GM23338 (cell line): ENCODE results near the gene C6orf15. TPM values are rescaled to one million over a fixed set of nuclear protein-coding genes. Genes with fewer than 3 reads are reported as not detected.

Experiments
- ATAC-seq: fragments of 200-7000 bp; cut with Tn5 transposase; 3 replicates; pipeline ENCODE4 v1.9.1; 2020
- DNase-seq: peaks from one replicate; pipeline ENCODE4 v3.0.0-alpha.2; 2015; ENCODE audit warnings: low spot score
- H2AFZ ChIP-seq: fragments of 200-600 bp; sonication (generic); 2 replicates; pipeline ENCODE4 v1.8.0; 2016; ENCODE audit warnings: antibody characterized with exemption, mild to moderate bottlenecking, moderate library complexity
- H3F3A ChIP-seq: fragments of 200-600 bp; sonication (generic); replicated peaks from 2 replicates; pipeline ENCODE4 v1.8.0; 2017; ENCODE audit warnings: antibody characterized with exemption, mixed run types, low read depth
- H3K27ac ChIP-seq: fragments of 200-600 bp; sonication (generic); 2 replicates; pipeline ENCODE4 v1.6.1; 2016; ENCODE audit warnings: low read depth
- H3K27me3 ChIP-seq: fragments of 200-600 bp; sonication (generic); 2 replicates; pipeline ENCODE4 v1.8.0; 2016; ENCODE audit warnings: mild to moderate bottlenecking, mixed run types, moderate library complexity; ENCODE audit not compliant: insufficient read depth
- H3K36me3 ChIP-seq: fragments of 200-600 bp; sonication (generic); 2 replicates; pipeline ENCODE4 v1.8.0; 2016; ENCODE audit warnings: mild to moderate bottlenecking; ENCODE audit not compliant: insufficient read depth
- H3K4me1 ChIP-seq: fragments of 200-600 bp; sonication (generic); 2 replicates; pipeline ENCODE4 v1.8.0; 2016; ENCODE audit warnings: mild to moderate bottlenecking, moderate library complexity; ENCODE audit not compliant: insufficient read depth
- H3K4me2 ChIP-seq: fragments of 200-600 bp; sonication (generic); 2 replicates; pipeline ENCODE4 v1.7.1; 2017; ENCODE audit warnings: mixed run types
- H3K4me3 ChIP-seq: fragments of 200-600 bp; sonication (generic); 2 replicates; pipeline ENCODE4 v1.6.1; 2016; ENCODE audit warnings: mixed run types
- H3K79me2 ChIP-seq: fragments of 200-600 bp; sonication (generic); replicated peaks from 2 replicates; pipeline ENCODE4 v1.8.0; 2017; ENCODE audit warnings: mild to moderate bottlenecking; ENCODE audit not compliant: insufficient read depth
- H3K9me2 ChIP-seq: fragments of 200-600 bp; sonication (generic); 2 replicates; pipeline ENCODE4 v1.8.0; 2017; ENCODE audit not compliant: insufficient read depth
- H4K20me1 ChIP-seq: fragments of 200-600 bp; sonication (generic); replicated peaks from 2 replicates; pipeline ENCODE4 v1.8.0; 2017; ENCODE audit warnings: mild to moderate bottlenecking; ENCODE audit not compliant: insufficient read depth
- H3K27ac Mint-ChIP-seq: 2 replicates; pipeline ENCODE4 v1.8.0; 2020; ENCODE audit warnings: inconsistent platforms, mild to moderate bottlenecking, moderate library complexity, mixed read lengths
- H3K27me3 Mint-ChIP-seq: 3 replicates; pipeline ENCODE4 v1.8.0; 2022; ENCODE audit warnings: low read depth, mild to moderate bottlenecking, moderate library complexity, mixed read lengths, inconsistent platforms; ENCODE audit not compliant: insufficient read depth, poor library complexity
- H3K36me3 Mint-ChIP-seq: 3 replicates; pipeline ENCODE4 v1.8.0; 2021; ENCODE audit warnings: low read depth, mild to moderate bottlenecking, inconsistent platforms, moderate library complexity, mixed read lengths
- H3K4me1 Mint-ChIP-seq: 3 replicates; pipeline ENCODE4 v1.8.0; 2020; ENCODE audit warnings: mild to moderate bottlenecking, inconsistent platforms, mixed read lengths
- H3K4me3 Mint-ChIP-seq: 3 replicates; pipeline ENCODE4 v1.8.0; 2021; ENCODE audit warnings: moderate library complexity, mild to moderate bottlenecking, inconsistent platforms, mixed read lengths
- H3K9me3 Mint-ChIP-seq: 3 replicates; pipeline ENCODE4 v1.8.0; 2020; ENCODE audit warnings: moderate library complexity, mild to moderate bottlenecking, inconsistent platforms, mixed read lengths
- CREB1 ChIP-seq: fragments of 250-450 bp; sonication (Bioruptor Pico); IDR thresholded peaks from 2 replicates; pipeline ENCODE4 v1.5.0; 2020; ENCODE audit warnings: low read depth, mild to moderate bottlenecking, moderate library complexity
- EZH2 ChIP-seq: fragments of 200-600 bp; sonication (generic); IDR thresholded peaks from one replicate; pipeline ENCODE4 v1.8.0; 2017; ENCODE audit warnings: antibody characterized with exemption, mild to moderate bottlenecking, low read depth; ENCODE audit not compliant: unreplicated experiment
- EZH2phosphoT487 ChIP-seq: fragments of 200-600 bp; sonication (generic); IDR thresholded peaks from one replicate; pipeline ENCODE4 v1.8.1; 2018; ENCODE audit warnings: antibody characterized with exemption; ENCODE audit not compliant: unreplicated experiment
- JUNB ChIP-seq: IDR thresholded peaks from one replicate; pipeline ENCODE4 v1.6.1; 2016; ENCODE audit warnings: antibody characterized with exemption; ENCODE audit not compliant: unreplicated experiment
- NANOG ChIP-seq: IDR thresholded peaks from 2 replicates; pipeline ENCODE4 v1.6.1; 2016; ENCODE audit warnings: antibody characterized with exemption, borderline replicate concordance
- POLR2AphosphoS5 ChIP-seq: IDR thresholded peaks from 2 replicates; pipeline ENCODE4 v1.6.1; 2016; ENCODE audit warnings: antibody characterized with exemption, low read depth
- STAT1 ChIP-seq: IDR thresholded peaks from one replicate; pipeline ENCODE4 v1.6.1; 2016; ENCODE audit warnings: antibody characterized with exemption; ENCODE audit not compliant: unreplicated experiment
- ZNF114 ChIP-seq: fragments of 250-450 bp; sonication (Bioruptor Pico); IDR thresholded peaks from 2 replicates; pipeline ENCODE4 v1.5.0; 2020; ENCODE audit warnings: mild to moderate bottlenecking, moderate library complexity
- ZNF331 ChIP-seq: fragments of 250-450 bp; sonication (Bioruptor Pico); IDR thresholded peaks from 2 replicates; pipeline ENCODE4 v1.5.0; 2020; ENCODE audit warnings: low read depth, mild to moderate bottlenecking, moderate library complexity
- polyA plus RNA-seq: library from polyadenylated mRNA; unstranded; fragments of >200 nt; fragmentation: Nextera tagmentation; extraction: Ambion mirVana; gene quantifications from 2 replicates; pipeline ENCODE4 v1.2.1, GENCODE V29; 2016
- total RNA-seq: library from RNA; depleted of rRNA; stranded (reverse); fragments of >200 nt; shearing (Covaris generic); gene quantifications from 2 replicates; pipeline ENCODE4 v1.2.3, GENCODE V29; 2014
- TF ChIP-seq, protein P1 (sequence below): IDR thresholded peaks from 2 replicates; pipeline ENCODE4 v1.6.1; 2016; ENCODE audit warnings: antibody characterized with exemption
- TF ChIP-seq, protein P2 (sequence below): fragments of 250-450 bp; sonication (Bioruptor Pico); IDR thresholded peaks from 2 replicates; pipeline ENCODE4 v1.5.0; 2020; ENCODE audit warnings: mild to moderate bottlenecking, moderate library complexity
- TF ChIP-seq, protein P3 (sequence below), 2 experiments: fragments of 200-600 bp in 1 of 2; sonication (generic) in 1 of 2; conservative IDR thresholded peaks; 2 replicates each; pipeline versions ENCODE4 v1.5.1 to v1.6.1; 2016 to 2017; ENCODE audit warnings: antibody characterized with exemption in 2 of 2, low read depth in 2 of 2, mild to moderate bottlenecking in 2 of 2, moderate library complexity in 1 of 2
- TF ChIP-seq, protein P4 (sequence below): IDR thresholded peaks from one replicate; pipeline ENCODE4 v1.6.1; 2018; ENCODE audit warnings: antibody characterized with exemption; ENCODE audit not compliant: unreplicated experiment

The C6orf15 gene
- total and polyA plus RNA-seq, 2 experiments from 2014 or later, result not detected

DNA sequence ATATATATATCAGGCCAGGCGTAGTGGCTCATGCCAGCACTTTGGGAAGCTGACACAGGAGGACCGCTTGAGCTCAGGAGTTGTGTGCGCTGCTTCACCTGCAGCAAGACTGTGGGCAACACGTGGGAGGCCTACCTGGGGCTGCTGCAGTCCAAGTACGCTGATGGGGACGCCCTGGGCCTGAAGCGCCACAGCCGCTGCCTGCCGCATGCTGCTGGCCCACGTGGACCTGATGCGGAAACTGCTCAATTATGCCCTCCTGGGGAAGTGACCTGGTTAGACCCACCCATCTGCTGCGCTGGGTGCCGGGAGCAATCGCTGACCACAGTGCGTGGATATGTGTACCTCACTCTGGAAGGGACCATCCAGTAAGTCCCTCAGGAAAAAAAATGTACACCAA is 28.3 kb upstream of the C6orf15 start:
- Histone ChIP-seq H3K4me3 (no peak overlapping the region), H2AFZ (no peak overlapping the region), H3K36me3 (peaks cover 7% of the 10 kb centered on the region), H3K4me1 (peaks cover 7% of the 10 kb centered on the region; the same call in 1 of the 2 replicates), H3K4me2 (no peak overlapping the region), H3F3A (no peaks in the 10 kb centered on the region), H4K20me1 (no peaks in the 10 kb centered on the region), H3K27ac (no peak overlapping the region), H3K79me2 (no peaks in the 10 kb centered on the region), H3K9me2 (0 out of 2 replicates have a peak, but pooled peaks cover 3% of the 10 kb centered on the region), H3K27me3 (no peaks in the 10 kb centered on the region)
- TF ChIP-seq ZNF114 (no peak), ZNF331 (CRISPR knock-in tag) (no peak), EZH2phosphoT487 (no peak), EZH2 (no peak), NANOG (no peak), POLR2AphosphoS5 (no peak), JUNB (no peak), STAT1 (no peak), CREB1 (CRISPR knock-in tag) (no peak)
- TF ChIP-seq, protein P1, sequence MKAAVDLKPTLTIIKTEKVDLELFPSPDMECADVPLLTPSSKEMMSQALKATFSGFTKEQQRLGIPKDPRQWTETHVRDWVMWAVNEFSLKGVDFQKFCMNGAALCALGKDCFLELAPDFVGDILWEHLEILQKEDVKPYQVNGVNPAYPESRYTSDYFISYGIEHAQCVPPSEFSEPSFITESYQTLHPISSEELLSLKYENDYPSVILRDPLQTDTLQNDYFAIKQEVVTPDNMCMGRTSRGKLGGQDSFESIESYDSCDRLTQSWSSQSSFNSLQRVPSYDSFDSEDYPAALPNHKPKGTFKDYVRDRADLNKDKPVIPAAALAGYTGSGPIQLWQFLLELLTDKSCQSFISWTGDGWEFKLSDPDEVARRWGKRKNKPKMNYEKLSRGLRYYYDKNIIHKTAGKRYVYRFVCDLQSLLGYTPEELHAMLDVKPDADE, result no peak
- TF ChIP-seq, protein P2, sequence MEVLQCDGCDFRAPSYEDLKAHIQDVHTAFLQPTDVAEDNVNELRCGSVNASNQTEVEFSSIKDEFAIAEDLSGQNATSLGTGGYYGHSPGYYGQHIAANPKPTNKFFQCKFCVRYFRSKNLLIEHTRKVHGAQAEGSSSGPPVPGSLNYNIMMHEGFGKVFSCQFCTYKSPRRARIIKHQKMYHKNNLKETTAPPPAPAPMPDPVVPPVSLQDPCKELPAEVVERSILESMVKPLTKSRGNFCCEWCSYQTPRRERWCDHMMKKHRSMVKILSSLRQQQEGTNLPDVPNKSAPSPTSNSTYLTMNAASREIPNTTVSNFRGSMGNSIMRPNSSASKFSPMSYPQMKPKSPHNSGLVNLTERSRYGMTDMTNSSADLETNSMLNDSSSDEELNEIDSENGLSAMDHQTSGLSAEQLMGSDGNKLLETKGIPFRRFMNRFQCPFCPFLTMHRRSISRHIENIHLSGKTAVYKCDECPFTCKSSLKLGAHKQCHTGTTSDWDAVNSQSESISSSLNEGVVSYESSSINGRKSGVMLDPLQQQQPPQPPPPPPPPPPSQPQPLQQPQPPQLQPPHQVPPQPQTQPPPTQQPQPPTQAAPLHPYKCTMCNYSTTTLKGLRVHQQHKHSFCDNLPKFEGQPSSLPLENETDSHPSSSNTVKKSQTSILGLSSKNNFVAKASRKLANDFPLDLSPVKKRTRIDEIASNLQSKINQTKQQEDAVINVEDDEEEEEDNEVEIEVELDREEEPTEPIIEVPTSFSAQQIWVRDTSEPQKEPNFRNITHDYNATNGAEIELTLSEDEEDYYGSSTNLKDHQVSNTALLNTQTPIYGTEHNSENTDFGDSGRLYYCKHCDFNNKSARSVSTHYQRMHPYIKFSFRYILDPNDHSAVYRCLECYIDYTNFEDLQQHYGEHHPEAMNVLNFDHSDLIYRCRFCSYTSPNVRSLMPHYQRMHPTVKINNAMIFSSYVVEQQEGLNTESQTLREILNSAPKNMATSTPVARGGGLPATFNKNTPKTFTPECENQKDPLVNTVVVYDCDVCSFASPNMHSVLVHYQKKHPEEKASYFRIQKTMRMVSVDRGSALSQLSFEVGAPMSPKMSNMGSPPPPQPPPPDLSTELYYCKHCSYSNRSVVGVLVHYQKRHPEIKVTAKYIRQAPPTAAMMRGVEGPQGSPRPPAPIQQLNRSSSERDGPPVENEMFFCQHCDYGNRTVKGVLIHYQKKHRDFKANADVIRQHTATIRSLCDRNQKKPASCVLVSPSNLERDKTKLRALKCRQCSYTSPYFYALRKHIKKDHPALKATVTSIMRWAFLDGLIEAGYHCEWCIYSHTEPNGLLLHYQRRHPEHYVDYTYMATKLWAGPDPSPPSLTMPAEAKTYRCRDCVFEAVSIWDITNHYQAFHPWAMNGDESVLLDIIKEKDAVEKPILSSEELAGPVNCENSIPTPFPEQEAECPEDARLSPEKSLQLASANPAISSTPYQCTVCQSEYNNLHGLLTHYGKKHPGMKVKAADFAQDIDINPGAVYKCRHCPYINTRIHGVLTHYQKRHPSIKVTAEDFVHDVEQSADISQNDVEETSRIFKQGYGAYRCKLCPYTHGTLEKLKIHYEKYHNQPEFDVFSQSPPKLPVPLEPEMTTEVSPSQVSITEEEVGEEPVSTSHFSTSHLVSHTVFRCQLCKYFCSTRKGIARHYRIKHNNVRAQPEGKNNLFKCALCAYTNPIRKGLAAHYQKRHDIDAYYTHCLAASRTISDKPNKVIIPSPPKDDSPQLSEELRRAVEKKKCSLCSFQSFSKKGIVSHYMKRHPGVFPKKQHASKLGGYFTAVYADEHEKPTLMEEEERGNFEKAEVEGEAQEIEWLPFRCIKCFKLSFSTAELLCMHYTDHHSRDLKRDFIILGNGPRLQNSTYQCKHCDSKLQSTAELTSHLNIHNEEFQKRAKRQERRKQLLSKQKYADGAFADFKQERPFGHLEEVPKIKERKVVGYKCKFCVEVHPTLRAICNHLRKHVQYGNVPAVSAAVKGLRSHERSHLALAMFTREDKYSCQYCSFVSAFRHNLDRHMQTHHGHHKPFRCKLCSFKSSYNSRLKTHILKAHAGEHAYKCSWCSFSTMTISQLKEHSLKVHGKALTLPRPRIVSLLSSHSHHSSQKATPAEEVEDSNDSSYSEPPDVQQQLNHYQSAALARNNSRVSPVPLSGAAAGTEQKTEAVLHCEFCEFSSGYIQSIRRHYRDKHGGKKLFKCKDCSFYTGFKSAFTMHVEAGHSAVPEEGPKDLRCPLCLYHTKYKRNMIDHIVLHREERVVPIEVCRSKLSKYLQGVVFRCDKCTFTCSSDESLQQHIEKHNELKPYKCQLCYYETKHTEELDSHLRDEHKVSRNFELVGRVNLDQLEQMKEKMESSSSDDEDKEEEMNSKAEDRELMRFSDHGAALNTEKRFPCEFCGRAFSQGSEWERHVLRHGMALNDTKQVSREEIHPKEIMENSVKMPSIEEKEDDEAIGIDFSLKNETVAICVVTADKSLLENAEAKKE (CRISPR knock-in tag), result no peak
- TF ChIP-seq, protein P3, sequence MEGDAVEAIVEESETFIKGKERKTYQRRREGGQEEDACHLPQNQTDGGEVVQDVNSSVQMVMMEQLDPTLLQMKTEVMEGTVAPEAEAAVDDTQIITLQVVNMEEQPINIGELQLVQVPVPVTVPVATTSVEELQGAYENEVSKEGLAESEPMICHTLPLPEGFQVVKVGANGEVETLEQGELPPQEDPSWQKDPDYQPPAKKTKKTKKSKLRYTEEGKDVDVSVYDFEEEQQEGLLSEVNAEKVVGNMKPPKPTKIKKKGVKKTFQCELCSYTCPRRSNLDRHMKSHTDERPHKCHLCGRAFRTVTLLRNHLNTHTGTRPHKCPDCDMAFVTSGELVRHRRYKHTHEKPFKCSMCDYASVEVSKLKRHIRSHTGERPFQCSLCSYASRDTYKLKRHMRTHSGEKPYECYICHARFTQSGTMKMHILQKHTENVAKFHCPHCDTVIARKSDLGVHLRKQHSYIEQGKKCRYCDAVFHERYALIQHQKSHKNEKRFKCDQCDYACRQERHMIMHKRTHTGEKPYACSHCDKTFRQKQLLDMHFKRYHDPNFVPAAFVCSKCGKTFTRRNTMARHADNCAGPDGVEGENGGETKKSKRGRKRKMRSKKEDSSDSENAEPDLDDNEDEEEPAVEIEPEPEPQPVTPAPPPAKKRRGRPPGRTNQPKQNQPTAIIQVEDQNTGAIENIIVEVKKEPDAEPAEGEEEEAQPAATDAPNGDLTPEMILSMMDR (conservative IDR thresholded peaks at IDR 0.05; ENCODE audit: low read depth in 2 of 2), result no peak
- TF ChIP-seq, protein P4, sequence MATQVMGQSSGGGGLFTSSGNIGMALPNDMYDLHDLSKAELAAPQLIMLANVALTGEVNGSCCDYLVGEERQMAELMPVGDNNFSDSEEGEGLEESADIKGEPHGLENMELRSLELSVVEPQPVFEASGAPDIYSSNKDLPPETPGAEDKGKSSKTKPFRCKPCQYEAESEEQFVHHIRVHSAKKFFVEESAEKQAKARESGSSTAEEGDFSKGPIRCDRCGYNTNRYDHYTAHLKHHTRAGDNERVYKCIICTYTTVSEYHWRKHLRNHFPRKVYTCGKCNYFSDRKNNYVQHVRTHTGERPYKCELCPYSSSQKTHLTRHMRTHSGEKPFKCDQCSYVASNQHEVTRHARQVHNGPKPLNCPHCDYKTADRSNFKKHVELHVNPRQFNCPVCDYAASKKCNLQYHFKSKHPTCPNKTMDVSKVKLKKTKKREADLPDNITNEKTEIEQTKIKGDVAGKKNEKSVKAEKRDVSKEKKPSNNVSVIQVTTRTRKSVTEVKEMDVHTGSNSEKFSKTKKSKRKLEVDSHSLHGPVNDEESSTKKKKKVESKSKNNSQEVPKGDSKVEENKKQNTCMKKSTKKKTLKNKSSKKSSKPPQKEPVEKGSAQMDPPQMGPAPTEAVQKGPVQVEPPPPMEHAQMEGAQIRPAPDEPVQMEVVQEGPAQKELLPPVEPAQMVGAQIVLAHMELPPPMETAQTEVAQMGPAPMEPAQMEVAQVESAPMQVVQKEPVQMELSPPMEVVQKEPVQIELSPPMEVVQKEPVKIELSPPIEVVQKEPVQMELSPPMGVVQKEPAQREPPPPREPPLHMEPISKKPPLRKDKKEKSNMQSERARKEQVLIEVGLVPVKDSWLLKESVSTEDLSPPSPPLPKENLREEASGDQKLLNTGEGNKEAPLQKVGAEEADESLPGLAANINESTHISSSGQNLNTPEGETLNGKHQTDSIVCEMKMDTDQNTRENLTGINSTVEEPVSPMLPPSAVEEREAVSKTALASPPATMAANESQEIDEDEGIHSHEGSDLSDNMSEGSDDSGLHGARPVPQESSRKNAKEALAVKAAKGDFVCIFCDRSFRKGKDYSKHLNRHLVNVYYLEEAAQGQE, result no peak
- peaks cover 8% of the 10 kb centered on the region; the same call in 2 of the 3 replicates for H3K9me3 Mint-ChIP-seq
- H3K36me3 Mint-ChIP-seq, result peaks cover 26% of the 10 kb centered on the region
- H3K4me1 Mint-ChIP-seq, result peaks cover 44% of the 10 kb centered on the region
- H3K27me3 Mint-ChIP-seq, result peaks cover 14% of the 10 kb centered on the region
- ATAC-seq (no peak), DNase-seq (no peak)
- no peak overlapping the region for H3K27ac Mint-ChIP-seq
- H3K4me3 Mint-ChIP-seq, result no peak overlapping the region
